ENCODE measurements around the gene C16orf74. TPM values are rescaled to one million over a fixed set of nuclear protein-coding genes. Genes with fewer than 3 reads are reported as not detected.

Gene C16orf74
- total RNA-seq, 2 experiments from 2014 or later, result 2.1 to 2.9 TPM

DNA sequence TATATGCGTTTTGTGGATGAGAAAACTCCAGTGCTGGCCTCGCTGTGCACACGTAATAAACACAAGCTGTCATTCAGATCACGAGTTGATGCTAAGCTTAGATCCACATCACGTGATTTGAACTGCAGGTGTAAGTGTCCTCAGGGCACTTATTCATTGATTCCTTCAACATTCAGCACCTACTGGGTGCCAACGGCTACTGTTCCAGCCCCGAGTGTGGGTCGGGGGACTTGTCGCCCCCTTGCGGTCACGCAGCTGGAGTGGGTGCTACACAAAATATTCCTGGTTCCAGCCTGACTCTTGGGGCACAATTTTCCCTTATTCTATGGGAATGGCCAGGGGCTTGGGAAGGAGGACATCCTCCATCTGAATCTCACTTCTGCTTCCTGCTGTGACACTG lies 32.2 kb downstream of the C16orf74 start:
- no peaks in the 10 kb centered on the region for H3K36me3 ChIP-seq (ENCODE audit: insufficient read depth, low read length)
- H3K27me3 Mint-ChIP-seq, result no peaks in the 10 kb centered on the region

GRCh38 chr16:85718153-85718477 lies 32.8 kb downstream of the C16orf74 start:
- H3K27ac Mint-ChIP-seq, result no peak overlapping the region
- H3K36me3 Mint-ChIP-seq (ENCODE audit: low read depth), result no peaks in the 10 kb centered on the region
- Histone ChIP-seq H3K36me3 (ENCODE audit: insufficient read depth, low read length) (no peaks in the 10 kb centered on the region), H3K27me3 (ENCODE audit: control insufficient read depth in 1 of 2, insufficient read depth in 2 of 2, low read length in 2 of 2) (peaks cover 0 to 3% of the 10 kb centered on the region in 2 experiments), H3K27ac (ENCODE audit: low read depth in 1 of 2, low read length in 2 of 2) (no peak overlapping the region), H3K4me3 (ENCODE audit: low read length) (no peak overlapping the region), H3K9me3 (ENCODE audit: control insufficient read depth in 1 of 2, insufficient read depth in 1 of 2, low read length in 2 of 2) (no peaks in the 10 kb centered on the region), H3K4me1 (ENCODE audit: insufficient read depth, low read length) (peaks cover 25% of the 10 kb centered on the region)
- peaks cover 13% of the 10 kb centered on the region for H3K4me1 Mint-ChIP-seq (ENCODE audit: low read depth)
- no peak for TF ChIP-seq CTCF (IDR thresholded peaks at IDR 0.05)
- no peak for DNase-seq
- ATAC-seq (ENCODE audit: poor library complexity), result no peak
- POLR2A ChIA-PET, result no interaction called here
- no peak overlapping the region for H3K4me3 Mint-ChIP-seq
- H3K27me3 Mint-ChIP-seq, result no peaks in the 10 kb centered on the region
- no peaks in the 10 kb centered on the region for H3K9me3 Mint-ChIP-seq
- intact Hi-C loops (cut with DNase I, micrococcal nuclease), result loop anchor here (1.0 to 5.0 kb wide), 6 partner anchors 30 to 416 kb away; partner anchors contain the start of gene GINS2 (in 1 of the 2)
- CTCF ChIA-PET, result interaction anchor here (1.2 kb wide), 1 partner anchor 102 kb away, joined by 3 read pairs; no protein-coding TSS in a partner anchor

More for the DNA sequence above, 32.2 kb downstream of the C16orf74 start:
- H3K27ac Mint-ChIP-seq, result no peak overlapping the region
- ChIA-PET POLR2A (no interaction called here), CTCF (interaction anchor here (1.2 kb wide), 1 partner anchor 103 kb away, joined by 3 read pairs; no protein-coding TSS in a partner anchor)
- H3K36me3 Mint-ChIP-seq (ENCODE audit: low read depth), result no peaks in the 10 kb centered on the region
- intact Hi-C loops (cut with DNase I, micrococcal nuclease), result loop anchor here (1.0 to 5.0 kb wide), 6 partner anchors 30 to 416 kb away; partner anchors contain the start of gene GINS2 (in 1 of the 2)
- ATAC-seq (ENCODE audit: poor library complexity) (no peak), DNase-seq (peak in 2 of 14 experiments; percentile 11 to 31)
- H3K9me3 ChIP-seq (ENCODE audit: control insufficient read depth in 1 of 2, insufficient read depth in 1 of 2, low read length in 2 of 2), result no peaks in the 10 kb centered on the region
- no peak overlapping the region for H3K4me3 Mint-ChIP-seq
- no peak overlapping the region for H3K27ac ChIP-seq (ENCODE audit: low read depth in 1 of 2, low read length in 2 of 2)
- no peak overlapping the region for H3K4me3 ChIP-seq (ENCODE audit: low read length)
- TF ChIP-seq CTCF (IDR thresholded peaks at IDR 0.05), result no peak
- peaks cover 13% of the 10 kb centered on the region for H3K4me1 Mint-ChIP-seq (ENCODE audit: low read depth)
- peaks cover 0 to 3% of the 10 kb centered on the region in 2 experiments for H3K27me3 ChIP-seq (ENCODE audit: control insufficient read depth in 1 of 2, insufficient read depth in 2 of 2, low read length in 2 of 2)
- H3K9me3 Mint-ChIP-seq, result no peaks in the 10 kb centered on the region
- H3K4me1 ChIP-seq (ENCODE audit: insufficient read depth, low read length), result peaks cover 25% of the 10 kb centered on the region

DNA sequence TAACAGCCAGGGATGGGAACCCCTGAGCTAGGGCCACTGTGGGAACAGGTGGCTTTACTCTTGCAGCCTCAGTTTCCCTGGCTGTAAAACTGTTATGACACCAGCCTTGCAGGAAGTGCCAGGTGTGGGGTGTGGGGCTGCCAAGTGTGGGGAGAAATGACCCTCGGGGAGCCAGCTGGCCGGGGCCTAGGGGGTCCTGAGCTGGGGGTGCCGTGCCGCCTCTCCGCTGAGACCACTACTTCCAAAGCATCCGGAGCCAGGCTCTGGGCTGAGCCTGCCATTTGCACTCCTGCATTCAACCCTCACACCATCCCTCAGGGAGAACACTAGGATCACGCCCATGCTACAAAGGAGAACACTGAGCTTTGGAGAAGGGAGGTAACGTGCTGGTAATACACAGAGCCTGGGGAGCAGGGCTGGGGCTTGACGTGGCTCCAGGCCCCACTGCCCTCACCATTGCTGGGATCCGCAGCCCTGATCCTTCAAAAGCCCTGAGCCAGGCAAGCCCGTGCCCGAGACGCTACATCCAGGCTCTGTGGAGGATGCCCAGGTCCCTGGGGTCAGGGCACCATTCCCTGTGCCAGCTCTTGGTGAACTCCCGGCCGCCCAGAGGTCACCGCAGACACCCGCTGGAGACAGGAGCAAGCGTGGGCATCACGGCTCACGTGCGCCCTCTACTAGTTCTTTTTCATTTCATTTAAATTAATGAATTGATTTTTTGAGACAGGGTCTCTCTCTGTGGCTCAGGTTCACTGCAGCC lies 33.3 kb downstream of the C16orf74 start:
- DNase-seq (peak in 13 of 14 experiments; percentile 30 to 78 (median 42)), ATAC-seq (ENCODE audit: poor library complexity) (no peak)
- Histone ChIP-seq H3K9me3 (ENCODE audit: control insufficient read depth in 1 of 2, insufficient read depth in 1 of 2, low read length in 2 of 2) (peaks cover under 1 to 3% of the 10 kb centered on the region in 2 experiments), H3K4me3 (ENCODE audit: low read length) (no peak overlapping the region), H3K27me3 (ENCODE audit: control insufficient read depth in 1 of 2, insufficient read depth in 2 of 2, low read length in 2 of 2) (peaks cover 0 to 3% of the 10 kb centered on the region in 2 experiments), H3K36me3 (ENCODE audit: insufficient read depth, low read length) (no peaks in the 10 kb centered on the region), H3K27ac (ENCODE audit: low read depth in 1 of 2, low read length in 2 of 2) (no peak overlapping the region), H3K4me1 (ENCODE audit: insufficient read depth, low read length) (peaks cover 25% of the 10 kb centered on the region)
- Mint-ChIP-seq H3K4me3 (no peak overlapping the region), H3K9me3 (no peaks in the 10 kb centered on the region), H3K4me1 (ENCODE audit: low read depth) (peaks cover 13% of the 10 kb centered on the region), H3K27me3 (no peaks in the 10 kb centered on the region), H3K27ac (no peak overlapping the region), H3K36me3 (ENCODE audit: low read depth) (no peaks in the 10 kb centered on the region)
- intact Hi-C loops (cut with DNase I, micrococcal nuclease), result loop anchor here (1.0 to 5.0 kb wide), 7 partner anchors 29 to 415 kb away; partner anchors contain the start of gene GINS2 (in 1 of the 2)
- ChIA-PET POLR2A (no interaction called here), CTCF (interaction anchor here (0.6 to 1.2 kb wide), 2 partner anchors 11 to 102 kb away, joined by 3 to 6 read pairs; no protein-coding TSS in a partner anchor)
- peak; percentile 72 for TF ChIP-seq CTCF (IDR thresholded peaks at IDR 0.05)
